ENCODE data around the gene TDP2. TPM values are rescaled to one million over a fixed set of nuclear protein-coding genes. Genes with fewer than 3 reads are reported as not detected.

The TDP2 gene
- total RNA-seq, 8 experiments from 2014 or later: 18.3 to 40.5 (median 32.7) TPM

DNA sequence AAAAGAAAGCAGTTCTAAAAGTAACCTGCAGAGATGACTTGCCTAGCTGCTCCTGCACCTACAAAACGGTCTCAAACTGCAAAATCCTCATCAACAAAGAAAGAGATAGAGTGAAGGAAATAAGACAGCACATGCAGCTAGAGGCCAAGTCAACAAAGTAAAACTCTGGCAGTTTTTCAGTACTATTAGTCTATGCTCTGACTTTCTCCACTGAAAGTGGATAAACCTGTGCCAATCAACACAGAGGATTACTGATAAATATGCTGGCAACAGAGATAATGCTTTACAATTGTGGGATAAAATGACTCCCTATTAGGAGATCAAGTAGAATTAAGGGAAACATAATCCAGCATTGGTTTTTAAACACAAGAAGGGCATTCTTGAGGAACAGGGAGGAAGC lies 34.1 kb downstream of the TDP2 start:
- WGBS, 10 experiments: 0 to 67% (median 10%) methylated on average over 1 of the region's 1 CpG; no CpG with 5 or more reads in 4 of the 10 experiments
- H3K4me1 ChIP-seq (replicated peaks in 1 of 2): peaks cover 8 to 10% of the 10 kb centered on the region in 2 donors
- no peak overlapping the region for H3K4me3 ChIP-seq
- ATAC-seq (replicated peaks in 6 of 8): no peak
- in situ Hi-C loops (cut with MboI; ENCODE audit: low pct_unique_long_range_greater_than_20kb in 2 of 9, low sequenced_read_pairs in 9 of 9, unreplicated experiment in 9 of 9): no loop called here
- H3K27ac ChIP-seq: no peak overlapping the region

DNA sequence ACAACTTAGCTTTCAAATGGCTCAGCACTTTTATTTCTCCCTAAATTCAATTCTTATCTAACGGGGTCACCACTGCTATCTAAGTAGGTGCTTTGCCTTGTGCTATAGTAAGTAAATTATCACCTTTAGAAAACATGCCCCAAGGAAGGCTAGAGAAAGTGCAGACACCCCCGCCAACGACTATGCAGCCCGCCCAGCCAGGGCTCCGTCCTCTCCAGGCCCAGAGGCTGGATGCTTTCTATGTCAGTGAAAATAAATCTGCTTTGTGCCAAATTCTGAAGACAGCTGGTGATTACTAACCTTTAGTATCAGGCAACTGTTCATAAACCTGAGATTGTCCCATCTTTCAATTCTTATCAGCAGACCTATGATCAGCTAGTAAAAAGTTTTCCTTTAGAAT lies 35.0 kb downstream of the TDP2 start:
- ATAC-seq (replicated peaks in 6 of 8): peak in 1 of 8 experiments; percentile 9
- Histone ChIP-seq H3K27ac (no peak overlapping the region), H3K4me3 (no peak overlapping the region), H3K4me1 (replicated peaks in 1 of 2) (peaks cover 8 to 10% of the 10 kb centered on the region in 2 donors)
- in situ Hi-C loops (cut with MboI; ENCODE audit: low pct_unique_long_range_greater_than_20kb in 2 of 9, low sequenced_read_pairs in 9 of 9, unreplicated experiment in 9 of 9): no loop called here
- WGBS, 10 experiments: 0 to 63% (median 18%) methylated on average over 1 to 5 of the region's 5 CpGs; no CpG with 5 or more reads in 4 of the 10 experiments

- H3K27ac ChIP-seq: no peak overlapping the region
- peaks cover 8 to 10% of the 10 kb centered on the region in 2 donors for H3K4me1 ChIP-seq (replicated peaks in 1 of 2)
- in situ Hi-C loops (cut with MboI; ENCODE audit: low pct_unique_long_range_greater_than_20kb in 2 of 9, low sequenced_read_pairs in 9 of 9, unreplicated experiment in 9 of 9): no loop called here
- peak in 5 of 8 experiments; percentile 53 to 67 (median 64) for ATAC-seq (replicated peaks in 6 of 8)
- H3K4me3 ChIP-seq: no peak overlapping the region
- WGBS, 10 experiments: 0 to 53% (median 28%) methylated on average over 1 to 5 of the region's 5 CpGs
Measured at GRCh38 chr6:24630856-24631505, 35.7 kb downstream of the TDP2 start.

- peak in 2 of 8 experiments; percentile 75 to 82 for ATAC-seq (replicated peaks in 6 of 8)
- WGBS, 10 experiments: 27 to 90% (median 74%) methylated on average over 1 to 6 of the region's 7 CpGs; no CpG with 5 or more reads in 3 of the 10 experiments
- no peak overlapping the region for H3K27ac ChIP-seq
- in situ Hi-C loops (cut with MboI; ENCODE audit: low pct_unique_long_range_greater_than_20kb in 2 of 9, low sequenced_read_pairs in 9 of 9, unreplicated experiment in 9 of 9): no loop called here
- H3K4me3 ChIP-seq: no peak overlapping the region
- no peaks in the 10 kb centered on the region for H3K4me1 ChIP-seq (replicated peaks in 1 of 2)
Measured at GRCh38 chr6:24621626-24622289, 44.9 kb downstream of the TDP2 start.

DNA sequence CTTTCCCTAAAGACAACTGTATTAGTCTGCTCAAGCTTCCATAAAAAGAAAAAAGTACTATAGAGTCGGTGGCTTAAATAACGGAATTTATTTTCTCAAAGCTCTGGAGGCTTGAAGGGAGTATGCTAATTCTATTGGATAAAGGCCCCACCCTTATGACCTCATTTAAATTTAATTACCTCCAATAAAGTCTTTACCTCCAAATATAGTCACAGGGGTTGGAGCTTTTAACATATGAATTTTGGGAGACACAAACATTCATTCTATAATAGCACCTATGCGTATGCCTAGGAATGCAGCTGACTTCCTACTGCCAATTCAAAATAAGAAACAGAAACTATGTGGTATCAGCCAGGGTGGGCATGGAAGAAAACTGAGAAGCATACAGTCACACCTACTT lies 46.1 kb downstream of the TDP2 start:
- Histone ChIP-seq H3K4me3 (no peak overlapping the region), H3K27ac (no peak overlapping the region), H3K4me1 (replicated peaks in 1 of 2) (no peaks in the 10 kb centered on the region)
- WGBS, 10 experiments: 36 to 100% (median 84%) methylated on average over 1 to 3 of the region's 3 CpGs
- in situ Hi-C loops (cut with MboI; ENCODE audit: low pct_unique_long_range_greater_than_20kb in 2 of 9, low sequenced_read_pairs in 9 of 9, unreplicated experiment in 9 of 9): no loop called here
- ATAC-seq (replicated peaks in 6 of 8): peak in 3 of 8 experiments; percentile 54 to 79 (median 70)

DNA sequence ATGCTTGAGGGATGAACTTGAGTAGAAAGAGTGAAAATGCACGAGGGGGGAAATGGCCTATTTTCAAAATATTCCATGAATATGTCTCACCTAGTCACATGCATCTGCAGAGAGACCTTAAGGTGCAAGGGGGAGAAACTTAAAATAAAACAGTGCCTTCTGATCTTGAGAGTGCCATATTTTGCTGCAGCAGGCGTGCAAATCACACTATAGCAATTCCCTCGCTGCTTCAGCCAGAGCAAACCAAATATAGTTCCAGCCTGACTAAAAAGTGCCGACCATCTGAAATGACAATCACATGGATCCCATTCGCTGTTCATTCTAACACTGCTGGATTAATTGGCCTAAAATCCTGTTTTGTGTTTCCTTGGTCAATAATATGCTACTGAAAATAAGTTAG lies 47.0 kb downstream of the TDP2 start:
- WGBS, 10 experiments: 26 to 100% (median 95%) methylated on average over 1 to 5 of the region's 5 CpGs
- Histone ChIP-seq H3K4me1 (replicated peaks in 1 of 2) (peaks cover 0 to 4% of the 10 kb centered on the region in 2 donors), H3K27ac (no peak overlapping the region), H3K4me3 (no peak overlapping the region)
- in situ Hi-C loops (cut with MboI; ENCODE audit: low pct_unique_long_range_greater_than_20kb in 2 of 9, low sequenced_read_pairs in 9 of 9, unreplicated experiment in 9 of 9): no loop called here
- no peak for ATAC-seq (replicated peaks in 6 of 8)

GRCh38 chr6:24614648-24615047 lies 52.1 kb downstream of the TDP2 start:
- Histone ChIP-seq H3K4me3 (no peak overlapping the region), H3K27ac (no peak overlapping the region), H3K4me1 (replicated peaks in 1 of 2) (peaks cover 0 to 17% of the 10 kb centered on the region in 2 donors)
- peak in 5 of 8 experiments; percentile 80 to 100 (median 99) for ATAC-seq (replicated peaks in 6 of 8)
- 0 to 64% (median 24%) methylated on average over 1 to 2 of the region's 2 CpGs; no CpG with 5 or more reads in 2 of the 10 experiments for WGBS, 10 experiments
- in situ Hi-C loops (cut with MboI; ENCODE audit: low pct_unique_long_range_greater_than_20kb in 2 of 9, low sequenced_read_pairs in 9 of 9, unreplicated experiment in 9 of 9): no loop called here

DNA sequence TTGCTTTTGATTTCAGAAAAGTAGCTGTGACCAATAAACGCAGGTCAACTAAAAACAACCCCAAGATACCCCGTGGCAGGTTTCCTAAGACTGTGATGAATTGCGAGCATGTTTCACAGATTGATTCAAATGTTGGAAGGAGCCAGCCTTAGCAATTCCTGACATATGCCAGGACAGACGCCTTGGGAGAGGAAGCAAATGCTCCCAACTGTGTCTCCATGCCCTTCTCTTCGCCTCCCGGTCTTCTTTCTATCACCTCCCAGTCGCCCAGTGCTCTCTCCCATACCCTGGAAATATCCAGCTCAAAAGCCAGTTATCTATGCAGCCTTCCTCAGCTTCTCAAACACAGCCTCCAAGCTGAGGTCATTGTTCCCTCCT lies 52.7 kb downstream of the TDP2 start:
- H3K4me1 ChIP-seq (replicated peaks in 1 of 2): peaks cover 0 to 17% of the 10 kb centered on the region in 2 donors
- 0 to 80% (median 56%) methylated on average over 1 to 7 of the region's 7 CpGs for WGBS, 10 experiments
- peak; percentile 18 to 44 (median 36) for ATAC-seq (replicated peaks in 6 of 8)
- no peak overlapping the region for H3K27ac ChIP-seq
- in situ Hi-C loops (cut with MboI; ENCODE audit: low pct_unique_long_range_greater_than_20kb in 2 of 9, low sequenced_read_pairs in 9 of 9, unreplicated experiment in 9 of 9): no loop called here
- H3K4me3 ChIP-seq: no peak overlapping the region

GRCh38 chr6:24613361-24614042 lies 53.2 kb downstream of the TDP2 start:
- no peak for ATAC-seq (replicated peaks in 6 of 8)
- 6 to 100% (median 43%) methylated on average over 1 to 2 of the region's 2 CpGs; no CpG with 5 or more reads in 1 of the 10 experiments for WGBS, 10 experiments
- Histone ChIP-seq H3K4me1 (replicated peaks in 1 of 2) (peaks cover 0 to 17% of the 10 kb centered on the region in 2 donors), H3K27ac (no peak overlapping the region), H3K4me3 (no peak overlapping the region)
- in situ Hi-C loops (cut with MboI; ENCODE audit: low pct_unique_long_range_greater_than_20kb in 2 of 9, low sequenced_read_pairs in 9 of 9, unreplicated experiment in 9 of 9): no loop called here

GRCh38 chr6:24610672-24611071 lies 56.0 kb downstream of the TDP2 start:
- 45 to 100% (median 93%) methylated on average over 1 to 4 of the region's 4 CpGs; no CpG with 5 or more reads in 1 of the 10 experiments for WGBS, 10 experiments
- H3K4me1 ChIP-seq (replicated peaks in 1 of 2): peaks cover 0 to 17% of the 10 kb centered on the region in 2 donors
- H3K4me3 ChIP-seq: no peak overlapping the region
- H3K27ac ChIP-seq: no peak overlapping the region
- ATAC-seq (replicated peaks in 6 of 8): no peak
- in situ Hi-C loops (cut with MboI; ENCODE audit: low pct_unique_long_range_greater_than_20kb in 2 of 9, low sequenced_read_pairs in 9 of 9, unreplicated experiment in 9 of 9): no loop called here

- Histone ChIP-seq H3K4me3 (no peak overlapping the region), H3K27ac (no peak overlapping the region), H3K4me1 (replicated peaks in 1 of 2) (no peaks in the 10 kb centered on the region)
- no peak for ATAC-seq (replicated peaks in 6 of 8)
- 13 to 94% (median 85%) methylated on average over 2 to 5 of the region's 5 CpGs for WGBS, 10 experiments
- in situ Hi-C loops (cut with MboI; ENCODE audit: low pct_unique_long_range_greater_than_20kb in 2 of 9, low sequenced_read_pairs in 9 of 9, unreplicated experiment in 9 of 9): no loop called here
Measured at GRCh38 chr6:24607310-24608105, 59.2 kb downstream of the TDP2 start.

- Histone ChIP-seq H3K27ac (no peak overlapping the region), H3K4me1 (replicated peaks in 1 of 2) (no peaks in the 10 kb centered on the region), H3K4me3 (no peak overlapping the region)
- no peak for ATAC-seq (replicated peaks in 6 of 8)
- whole genome bisulfite sequencing, 10 experiments: 76 to 100% (median 93%) methylated on average over 1 to 4 of the region's 6 CpGs; no CpG with 5 or more reads in 6 of the 10 experiments
- in situ Hi-C loops (cut with MboI; ENCODE audit: low pct_unique_long_range_greater_than_20kb in 2 of 9, low sequenced_read_pairs in 9 of 9, unreplicated experiment in 9 of 9): no loop called here
Measured at GRCh38 chr6:24606200-24606930, 60.3 kb downstream of the TDP2 start.
